Left cardiac atrium (tissue), 4 donors: Measurements from ENCODE around the gene KLF11. TPM values are rescaled to one million over a fixed set of nuclear protein-coding genes. Genes with fewer than 3 reads are reported as not detected.
"Not testable (repeated sequence)": the region's sequence is repeated elsewhere in the genome, so short reads cannot be mapped to it uniquely, and the experiment has no call there.

Source experiments
- ATAC-seq, 2 donors: fragments of 200-7000 bp; cut with Tn5 transposase; one replicate each; pipeline ENCODE4 v1.9.1; 2020; ENCODE audit warnings: mild to moderate bottlenecking in 2 of 2, moderate library complexity in 2 of 2
- DNase-seq: peaks from one replicate; pipeline ENCODE4 v3.0.0-alpha.2; 2020
- intact Hi-C, 2 donors: fragments of 100-400 bp; cut with DNase I; formaldehyde crosslinking; loops; one replicate each; pipeline versions ENCODE4 v1.14.1 to v1.15.1; 2022 to 2023
- total RNA-seq, 2 donors: library from RNA; stranded (reverse); fragmentation: NEBNext Ultra II Directional; extraction: Animal tissue kit (Norgen Biotek cat#: 25700); gene quantifications; one replicate each; pipeline ENCODE4 v1.2.1, GENCODE V29; 2021
- donor health status: DM: no; HTN: yes; CAD: no.
- donor health status: DM: no; HTN: yes; CAD: no; lungs with severe emphysema.
- donor health status: DM: yes; HTN: yes; CAD: no.
- donor health status: Dilated cardiomyopathy.

The KLF11 gene
- total RNA-seq, 2 donors from 2014 or later = 21.7 to 32.0 TPM

DNA sequence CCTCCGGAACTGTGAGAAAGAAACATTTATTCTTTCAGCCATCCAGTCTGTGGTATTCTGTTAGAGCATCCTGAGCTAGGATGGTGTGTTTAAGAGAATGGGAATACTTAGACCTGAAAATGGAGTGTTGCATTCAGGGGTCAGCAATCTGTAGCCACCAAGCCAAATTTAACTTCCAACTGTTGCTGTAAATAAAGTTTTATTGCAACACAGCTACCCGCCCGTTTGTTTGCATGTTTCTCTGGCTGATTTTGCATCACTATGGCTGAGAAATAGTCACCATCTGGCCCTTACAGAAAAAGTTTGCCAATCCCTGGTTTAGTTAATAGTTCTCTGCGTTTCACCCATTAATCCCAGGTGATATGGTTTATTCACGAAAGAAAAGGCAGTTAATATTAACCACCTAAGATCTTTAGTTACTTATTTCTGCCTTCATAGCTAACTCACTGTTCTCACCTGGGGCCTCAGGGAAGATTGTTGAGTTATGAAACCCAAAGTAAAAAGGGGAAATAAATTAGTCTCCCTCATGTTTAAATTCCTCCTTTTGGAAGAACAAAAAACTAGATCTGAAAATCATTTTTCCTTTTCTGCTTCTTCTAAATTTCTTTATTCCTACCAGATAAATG lies 46.3 kb downstream of the KLF11 start:
- intact Hi-C loops = no loop called here
- no peak for ATAC-seq
- no peak for DNase-seq

DNA sequence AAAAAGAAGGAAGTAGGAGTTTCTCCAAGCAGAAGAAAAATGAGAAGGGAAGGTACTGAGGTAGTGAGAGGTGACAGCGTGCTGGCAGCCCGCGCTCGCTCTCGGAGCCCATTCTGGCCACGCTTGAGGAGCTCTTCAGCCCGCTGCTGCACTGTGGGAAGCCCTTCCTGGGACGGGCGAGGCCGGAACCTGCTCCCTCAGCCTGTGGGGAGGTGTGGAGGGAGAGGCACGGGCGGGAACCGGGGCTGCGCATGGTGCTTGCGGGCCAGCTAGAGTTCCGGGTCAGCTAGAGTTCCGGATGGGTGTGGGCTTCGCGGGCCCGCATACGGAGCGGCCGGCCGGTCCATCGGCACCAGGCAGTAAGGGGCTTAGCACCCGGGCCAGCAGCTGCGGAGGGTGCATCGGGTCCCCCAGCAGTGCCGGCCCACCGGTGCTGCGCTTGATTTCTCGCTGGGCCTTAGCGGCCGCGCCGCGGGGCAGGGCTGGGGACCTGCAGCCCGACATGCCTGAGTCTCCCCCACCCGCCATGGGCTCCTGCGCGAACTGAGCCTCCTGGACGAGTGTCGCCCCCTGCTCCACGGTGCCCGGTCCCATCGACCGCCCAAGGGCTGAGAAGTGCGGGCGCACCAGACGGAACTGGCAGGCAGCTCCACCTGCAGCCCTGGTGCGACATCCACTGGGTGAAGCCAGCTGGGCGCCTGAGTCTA lies 48.0 kb downstream of the KLF11 start:
- ATAC-seq = peak; percentile 70 to 86
- no peak for DNase-seq

DNA sequence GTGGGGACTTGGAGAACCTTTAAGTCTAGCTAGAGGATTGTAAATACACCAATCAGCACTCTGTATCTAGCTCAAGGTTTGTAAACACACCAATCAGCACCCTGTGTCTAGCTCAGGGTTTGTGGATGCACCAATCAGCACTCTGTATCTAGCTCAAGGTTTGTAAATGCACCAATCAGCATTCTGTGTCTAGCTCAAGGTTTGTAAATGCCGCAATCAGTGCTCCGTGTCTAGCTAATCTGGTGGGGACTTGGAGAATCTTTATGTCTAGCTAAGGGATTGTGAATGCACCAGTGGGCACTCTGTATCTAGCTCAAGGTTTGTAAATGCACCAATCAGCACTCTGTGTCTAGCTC lies 48.5 kb downstream of the KLF11 start:
- intact Hi-C loops, DNase-seq, ATAC-seq: not testable (repeated sequence)

More for the DNA sequence above, 48.0 kb downstream of the KLF11 start:
- intact Hi-C loops = no loop called here

DNA sequence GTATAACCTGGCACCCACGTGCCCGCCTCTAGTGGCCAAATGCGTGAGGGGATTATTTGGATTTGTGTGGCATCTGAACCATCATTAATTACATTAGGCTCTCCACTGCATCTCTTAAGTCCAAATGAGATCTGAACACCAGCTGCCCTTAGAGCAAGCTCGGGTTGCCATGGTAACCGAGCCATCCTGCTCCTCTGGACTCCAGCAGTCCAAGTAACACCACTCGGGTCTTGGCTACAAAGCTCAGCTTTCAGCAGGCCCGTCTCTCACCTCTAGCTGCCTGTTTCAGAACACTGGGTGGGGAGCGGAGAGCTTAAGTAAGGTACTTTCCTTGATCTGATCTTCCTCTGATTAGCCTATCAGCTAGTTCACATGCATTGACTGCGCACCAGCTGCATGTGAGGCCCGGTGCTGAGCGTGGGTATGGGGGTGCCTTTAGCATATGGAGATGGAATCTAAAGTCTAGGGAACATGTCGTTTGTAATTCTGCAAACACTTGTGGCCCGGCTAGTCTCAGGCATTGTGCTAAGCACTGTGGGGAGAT lies 51.0 kb downstream of the KLF11 start:
- intact Hi-C loops = no loop called here
- DNase-seq = no peak

DNA sequence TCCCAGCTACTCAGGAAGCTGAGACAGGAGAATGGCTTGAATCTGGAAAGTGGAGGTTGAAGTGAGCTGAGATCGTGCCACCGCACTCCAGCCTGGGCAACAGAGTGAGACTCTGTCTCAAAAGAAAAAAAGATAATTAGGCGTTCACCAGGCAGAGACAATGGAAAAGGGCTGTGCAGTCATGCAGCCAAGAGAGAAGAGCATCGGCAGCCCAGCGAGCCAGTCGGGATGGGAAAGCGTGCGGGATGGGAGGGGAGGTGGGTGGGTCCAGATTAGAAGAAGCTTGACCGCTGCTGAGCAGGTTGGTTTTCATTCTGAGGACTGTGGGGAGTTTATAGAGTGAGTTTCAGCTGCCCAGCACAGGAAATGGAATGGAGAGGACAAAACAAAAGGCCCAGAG lies 51.8 kb downstream of the KLF11 start:
- intact Hi-C loops = no loop called here
- ATAC-seq = no peak
- DNase-seq = no peak

More for the DNA sequence above, 51.0 kb downstream of the KLF11 start:
- ATAC-seq = no peak

DNA sequence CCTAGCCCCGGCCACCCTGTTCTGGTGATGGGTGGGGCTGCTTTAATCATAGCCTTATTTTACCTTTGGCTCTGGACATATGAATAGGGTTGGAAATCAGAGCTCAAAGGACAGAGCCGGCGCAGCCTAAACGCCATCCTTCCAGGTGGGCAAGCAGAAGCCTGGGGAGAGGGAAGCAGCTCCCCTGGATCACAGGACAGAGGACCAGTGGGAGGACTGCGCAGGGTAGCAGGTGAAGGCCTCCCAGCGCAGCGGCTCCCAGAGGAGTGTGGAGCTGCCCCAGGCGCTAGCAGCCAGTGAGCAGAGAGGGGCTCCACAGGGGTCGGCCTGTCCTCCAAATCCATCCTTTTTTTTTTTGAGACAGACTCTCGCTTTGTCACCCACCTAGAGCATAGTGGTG lies 53.3 kb downstream of the KLF11 start:
- DNase-seq (no peak), ATAC-seq (no peak)
- intact Hi-C loops = no loop called here

DNA sequence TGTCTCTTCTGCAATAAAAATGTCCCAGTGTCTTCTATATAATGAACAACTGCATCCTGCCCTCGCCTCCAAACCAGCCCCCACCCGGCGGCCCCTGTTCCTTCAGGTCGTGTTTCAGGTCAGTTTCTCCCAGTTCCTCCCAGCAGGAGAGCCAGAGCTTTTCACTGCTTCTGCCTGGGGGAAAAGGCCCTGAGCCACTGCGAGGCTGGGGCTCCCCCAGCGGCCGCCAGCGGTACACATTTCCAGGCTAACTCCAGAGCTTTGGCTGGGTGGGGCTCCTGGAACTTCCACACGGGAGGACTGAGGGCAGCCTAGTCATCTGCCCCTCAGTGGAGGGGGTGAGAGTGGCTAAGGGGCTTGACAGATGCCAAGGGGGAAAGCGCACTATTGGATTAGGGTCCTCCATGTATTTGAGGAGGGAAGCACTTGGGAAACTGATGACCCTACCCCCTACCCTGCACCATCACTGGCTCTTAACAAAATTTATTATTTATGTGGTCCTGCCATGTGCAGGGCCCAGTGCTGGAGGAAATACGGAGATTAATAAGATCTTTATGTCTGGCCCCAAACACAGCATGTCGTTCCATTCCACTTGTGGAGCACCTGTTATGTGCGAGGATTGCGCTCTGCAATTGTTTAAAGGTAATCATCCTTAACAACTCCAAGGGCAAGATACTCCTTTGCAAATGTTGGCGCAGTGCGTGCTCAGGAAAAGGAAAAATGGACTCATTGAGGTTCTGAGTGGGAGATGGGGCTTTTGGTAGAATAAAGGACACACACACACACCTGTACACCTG lies 54.2 kb downstream of the KLF11 start:
- DNase-seq (peak; percentile 70), ATAC-seq (peak; percentile 90)
- intact Hi-C loops = no loop called here

DNA sequence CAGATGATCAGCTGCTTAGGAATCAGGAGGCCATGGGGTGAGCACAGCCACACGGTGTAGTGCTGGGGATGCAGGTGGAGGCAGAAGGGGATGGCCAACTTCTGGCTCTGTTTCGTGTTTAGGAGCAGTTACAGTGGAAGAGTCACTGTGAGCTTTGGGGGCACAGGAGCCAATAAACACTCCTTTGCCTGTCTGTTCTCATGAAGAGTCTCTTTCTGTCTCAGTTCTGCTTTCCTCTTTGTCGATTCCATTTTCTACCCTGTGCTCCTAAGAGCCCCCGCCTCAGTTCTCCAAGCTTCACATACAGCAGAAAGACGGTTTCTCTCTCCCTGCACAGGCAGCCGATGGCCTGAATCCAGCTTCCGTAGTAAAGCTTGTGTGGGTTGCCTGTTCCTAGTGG lies 58.1 kb downstream of the KLF11 start:
- DNase-seq = no peak
- intact Hi-C loops = no loop called here
- no peak for ATAC-seq

DNA sequence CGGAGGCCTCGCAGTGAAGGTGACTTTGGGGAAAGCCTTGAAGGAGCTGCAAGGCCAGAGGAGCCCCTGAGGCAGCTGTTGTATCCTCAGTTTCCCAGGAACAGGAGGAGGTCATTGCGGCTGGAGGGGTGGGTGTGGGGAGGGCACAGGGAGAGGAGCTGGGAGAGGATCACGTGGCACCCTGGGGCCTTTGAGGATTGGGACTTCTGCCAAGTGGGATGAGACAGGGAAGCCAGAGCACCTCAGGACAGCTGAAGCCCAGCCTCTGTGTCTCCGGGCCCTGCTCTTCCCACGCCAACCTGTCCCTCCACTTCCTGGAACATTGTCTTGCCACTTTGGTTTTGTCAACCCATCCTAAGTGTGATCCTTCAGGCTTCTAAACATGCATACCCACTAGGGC lies 59.8 kb downstream of the KLF11 start:
- intact Hi-C loops = no loop called here
- DNase-seq (no peak), ATAC-seq (peak in 1 of 2 donors; percentile 36)

Other genes starting within 250 kb of the KLF11 start
- 10 to 100 TPM in 1 of 2 donors, 1 to 10 TPM in 1; 8.1 to 11.0 TPM for gene TAF1B, start 200.1 kb upstream of the KLF11 start, total RNA-seq
- gene GRHL1, start 91.9 kb upstream of the KLF11 start, total RNA-seq = 1 to 10 TPM; 1.4 to 5.7 TPM
- gene CYS1, start 36.9 kb downstream of the KLF11 start, total RNA-seq = 1 to 10 TPM; 3.5 to 4.1 TPM
- gene RRM2, start 79.2 kb downstream of the KLF11 start, total RNA-seq = 1 to 10 TPM; 1.0 to 6.1 TPM